Sigmoid colon (tissue), 7 donors: ENCODE results near the gene ST13. TPM values are rescaled to one million over a fixed set of nuclear protein-coding genes. Genes with fewer than 3 reads are reported as not detected.

Source experiments
- DNase-seq: peaks from one replicate; pipeline ENCODE4 v3.0.0-alpha.2; 2019
- H3K27ac ChIP-seq, 4 donors: fragments of 200-600 bp; sonication (generic); one replicate each; pipeline ENCODE4 v1.5.1; 2016 to 2019; ENCODE audit warnings: mild to moderate bottlenecking in 1 of 4
- H3K27me3 ChIP-seq, 3 donors: fragments of 200-600 bp; sonication (generic); one replicate each; pipeline ENCODE4 v1.5.1; 2019; ENCODE audit warnings: mild to moderate bottlenecking in 1 of 3
- H3K36me3 ChIP-seq, 4 donors: fragments of 200-600 bp; sonication (generic); one replicate each; pipeline ENCODE4 v1.5.1; 2016 to 2019
- H3K4me1 ChIP-seq, 4 donors: fragments of 200-600 bp; sonication (generic); one replicate each; pipeline ENCODE4 v1.5.1; 2017 to 2019
- H3K4me3 ChIP-seq, 4 donors: fragments of 200-600 bp; sonication (generic); one replicate each; pipeline ENCODE4 v1.5.1; 2017 to 2019; ENCODE audit warnings: mild to moderate bottlenecking in 2 of 4, moderate library complexity in 1 of 4
- H3K9me3 ChIP-seq, 4 donors: fragments of 200-600 bp in 3 of 4; sonication (generic) in 3 of 4; one replicate each; pipeline versions ENCODE4 v1.5.1 to v1.6.1; 2013 to 2019
- EP300 ChIP-seq, 4 donors: sonication (generic); formaldehyde crosslinking; IDR thresholded peaks; one replicate each; pipeline ENCODE4 v1.6.1; 2017; ENCODE audit warnings: antibody characterized with exemption in 4 of 4
- POLR2A ChIP-seq, 2 donors: fragments of 450-650 bp; IDR thresholded peaks; one replicate each; pipeline ENCODE4 v1.6.1; 2016; ENCODE audit warnings: antibody characterized with exemption in 2 of 2, mild to moderate bottlenecking in 2 of 2, moderate library complexity in 2 of 2
- POLR2AphosphoS5 ChIP-seq, 4 donors: sonication (generic); formaldehyde crosslinking; IDR thresholded peaks; one replicate each; pipeline ENCODE4 v1.6.1; 2017; ENCODE audit warnings: antibody characterized with exemption in 4 of 4
- WGBS, 2 donors: extraction: QIAGEN DNeasy Blood & Tissue Kit; methylation state at CpG; one replicate each; pipeline ENCODE4 v1.1.7; 2013; 5-methylcytosine and 5-hydroxymethylcytosine counted together
- intact Hi-C: fragments of 100-400 bp; cut with DNase I; formaldehyde crosslinking; loops from one replicate; pipeline ENCODE4 v1.15.1; 2023
- polyA plus RNA-seq, 3 donors: library from polyadenylated mRNA; stranded (reverse); fragments of 200-250 nt; gene quantifications; one replicate each; pipeline ENCODE4 v1.2.3, GENCODE V29; 2013
- total RNA-seq, 4 donors: library from RNA; depleted of rRNA; stranded (reverse); fragments of >200 nt; gene quantifications; one replicate each; pipeline ENCODE4 v1.1.0, GENCODE V29; 2016
- TF ChIP-seq, protein P1 (sequence below), 4 experiments: fragments of 450-650 bp in 3 of 4; fragments of 200-600 bp in 1 of 4; IDR thresholded peaks; one replicate each; pipeline ENCODE4 v1.5.1; 2016 to 2019; ENCODE audit warnings: antibody characterized with exemption in 4 of 4, mild to moderate bottlenecking in 3 of 4, moderate library complexity in 2 of 4
- donor health status: healthy with polysubstance abuse.
- donor health status: Bipolar disorder and iron deficiency.
- donor health status: healthy.

Gene ST13
- total and polyA plus RNA-seq, 7 donors, result 76.1 to 213 (median 191) TPM

DNA sequence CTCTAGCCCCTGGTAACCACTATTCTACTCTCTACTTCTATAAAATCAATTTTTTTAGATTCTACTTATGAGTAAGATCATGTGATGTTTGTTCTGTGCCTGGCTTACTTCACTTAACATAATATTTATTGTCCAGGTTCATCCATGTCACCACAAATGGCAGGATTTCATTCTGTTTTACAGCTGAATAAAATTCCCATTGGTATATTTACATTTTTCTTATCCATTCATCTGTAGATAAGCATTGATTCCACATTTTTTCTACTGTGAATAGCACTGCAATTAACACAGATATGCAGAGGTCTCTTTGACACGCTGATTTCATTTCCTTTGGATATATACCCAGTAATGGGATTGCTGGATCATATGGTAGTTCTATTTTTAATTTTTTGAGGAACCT is 53.1 kb downstream of the ST13 start:
- intact Hi-C loops, result no loop called here
- WGBS, 2 donors, result 45 to 91% methylated on average over 1 of the region's 1 CpG
- DNase-seq, result no peak

DNA sequence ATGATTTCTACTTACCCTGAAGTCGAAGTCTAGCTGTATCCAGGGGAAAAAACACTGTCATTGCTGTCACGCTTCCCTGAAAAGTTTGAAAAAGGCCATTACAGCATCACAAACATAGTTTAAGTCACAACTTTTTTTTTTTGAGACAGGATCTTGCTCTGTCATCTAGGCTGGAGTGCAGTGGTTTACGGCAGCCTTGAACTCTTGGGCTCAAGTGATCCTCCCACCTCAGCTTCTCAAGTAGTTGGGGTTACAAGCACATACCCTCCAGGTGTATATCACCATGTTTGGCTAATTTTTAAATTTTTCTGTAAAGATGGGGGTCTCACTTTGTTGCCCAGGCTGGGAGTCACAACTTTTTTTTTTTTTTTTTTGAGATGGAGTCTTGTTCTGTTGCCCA is 57.4 kb downstream of the ST13 start:
- no peak overlapping the region for H3K4me3 ChIP-seq
- intact Hi-C loops, result no loop called here
- 93 to 100% methylated on average over 3 of the region's 3 CpGs for WGBS, 2 donors
- TF ChIP-seq EP300 (IDR thresholded peaks at IDR 0.05) (no peak), POLR2AphosphoS5 (IDR thresholded peaks at IDR 0.05) (no peak), POLR2A (IDR thresholded peaks at IDR 0.05) (no peak)
- TF ChIP-seq, protein P1, sequence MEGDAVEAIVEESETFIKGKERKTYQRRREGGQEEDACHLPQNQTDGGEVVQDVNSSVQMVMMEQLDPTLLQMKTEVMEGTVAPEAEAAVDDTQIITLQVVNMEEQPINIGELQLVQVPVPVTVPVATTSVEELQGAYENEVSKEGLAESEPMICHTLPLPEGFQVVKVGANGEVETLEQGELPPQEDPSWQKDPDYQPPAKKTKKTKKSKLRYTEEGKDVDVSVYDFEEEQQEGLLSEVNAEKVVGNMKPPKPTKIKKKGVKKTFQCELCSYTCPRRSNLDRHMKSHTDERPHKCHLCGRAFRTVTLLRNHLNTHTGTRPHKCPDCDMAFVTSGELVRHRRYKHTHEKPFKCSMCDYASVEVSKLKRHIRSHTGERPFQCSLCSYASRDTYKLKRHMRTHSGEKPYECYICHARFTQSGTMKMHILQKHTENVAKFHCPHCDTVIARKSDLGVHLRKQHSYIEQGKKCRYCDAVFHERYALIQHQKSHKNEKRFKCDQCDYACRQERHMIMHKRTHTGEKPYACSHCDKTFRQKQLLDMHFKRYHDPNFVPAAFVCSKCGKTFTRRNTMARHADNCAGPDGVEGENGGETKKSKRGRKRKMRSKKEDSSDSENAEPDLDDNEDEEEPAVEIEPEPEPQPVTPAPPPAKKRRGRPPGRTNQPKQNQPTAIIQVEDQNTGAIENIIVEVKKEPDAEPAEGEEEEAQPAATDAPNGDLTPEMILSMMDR (IDR thresholded peaks at IDR 0.05), result no peak
- no peak for DNase-seq
- H3K27me3 ChIP-seq, result no peaks in the 10 kb centered on the region
- H3K27ac ChIP-seq, result no peak overlapping the region
- H3K9me3 ChIP-seq, result no peaks in the 10 kb centered on the region
- peaks cover 0 to 11% (median 0%) of the 10 kb centered on the region in 4 donors for H3K36me3 ChIP-seq
- no peaks in the 10 kb centered on the region for H3K4me1 ChIP-seq

More for the DNA sequence above, 53.1 kb downstream of the ST13 start:
- H3K36me3 ChIP-seq, result peaks cover 0 to 3% (median 0%) of the 10 kb centered on the region in 4 donors
- no peaks in the 10 kb centered on the region for H3K9me3 ChIP-seq
- TF ChIP-seq POLR2A (IDR thresholded peaks at IDR 0.05), result no peak
- H3K27ac ChIP-seq, result no peak overlapping the region
- no peaks in the 10 kb centered on the region for H3K4me1 ChIP-seq
- no peaks in the 10 kb centered on the region for H3K27me3 ChIP-seq
- H3K4me3 ChIP-seq, result no peak overlapping the region

DNA sequence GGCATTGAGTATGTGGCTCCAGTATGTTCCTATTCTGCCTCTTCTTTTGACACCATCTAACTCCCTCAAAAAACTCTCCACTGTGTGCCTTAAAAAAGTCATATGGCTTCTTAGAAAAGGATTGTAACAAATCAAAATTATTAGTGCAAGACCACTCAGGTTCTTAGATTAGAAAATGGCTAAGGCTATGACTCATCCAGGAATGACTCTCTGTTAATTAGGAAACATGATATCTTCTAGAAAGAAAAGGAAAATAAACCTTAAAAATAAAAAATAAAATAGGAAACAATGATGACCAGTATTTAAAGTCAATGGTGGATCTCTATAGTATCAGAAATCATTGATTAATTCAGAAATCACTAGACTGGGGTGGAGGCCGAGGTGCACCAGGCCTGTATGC is 59.0 kb downstream of the ST13 start:
- no peaks in the 10 kb centered on the region for H3K27me3 ChIP-seq
- DNase-seq, result no peak
- H3K27ac ChIP-seq, result no peak overlapping the region
- no peak overlapping the region for H3K4me3 ChIP-seq
- H3K36me3 ChIP-seq, result peaks cover 0 to 22% (median 0%) of the 10 kb centered on the region in 4 donors
- intact Hi-C loops, result no loop called here
- no peaks in the 10 kb centered on the region for H3K4me1 ChIP-seq
- TF ChIP-seq EP300 (IDR thresholded peaks at IDR 0.05) (no peak), POLR2AphosphoS5 (IDR thresholded peaks at IDR 0.05) (no peak), POLR2A (IDR thresholded peaks at IDR 0.05) (no peak)
- TF ChIP-seq, protein P1 (IDR thresholded peaks at IDR 0.05), result no peak
- no peaks in the 10 kb centered on the region for H3K9me3 ChIP-seq
- WGBS, 2 donors, result 100% methylated on average over 1 of the region's 1 CpG

DNA sequence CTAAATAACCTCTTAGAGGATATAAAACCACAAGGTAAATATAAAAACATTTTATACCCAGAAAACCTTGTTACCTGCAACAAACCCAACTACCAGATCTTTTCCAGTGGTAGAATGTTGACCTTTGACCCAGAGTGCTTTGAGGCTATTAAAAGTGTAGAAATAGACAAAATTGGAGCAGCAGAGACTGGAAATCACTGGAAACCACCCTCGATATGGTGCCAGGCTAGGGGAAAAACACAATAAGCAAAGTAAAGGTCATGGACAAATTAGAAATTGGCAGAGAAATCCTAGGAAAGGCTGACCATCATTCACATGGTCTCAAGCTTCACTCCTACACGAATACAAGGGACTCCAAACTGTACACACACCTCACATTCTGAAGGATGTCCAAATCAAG is 64.0 kb downstream of the ST13 start:
- Histone ChIP-seq H3K27me3 (no peaks in the 10 kb centered on the region), H3K9me3 (no peaks in the 10 kb centered on the region), H3K4me1 (no peaks in the 10 kb centered on the region), H3K27ac (no peak overlapping the region), H3K4me3 (no peak overlapping the region), H3K36me3 (peaks cover 0 to 39% (median 0%) of the 10 kb centered on the region in 4 donors)
- DNase-seq, result no peak
- TF ChIP-seq EP300 (IDR thresholded peaks at IDR 0.05) (no peak), POLR2AphosphoS5 (IDR thresholded peaks at IDR 0.05) (no peak)
- intact Hi-C loops, result no loop called here
- 94 to 95% methylated on average over 2 of the region's 2 CpGs for WGBS, 2 donors

DNA sequence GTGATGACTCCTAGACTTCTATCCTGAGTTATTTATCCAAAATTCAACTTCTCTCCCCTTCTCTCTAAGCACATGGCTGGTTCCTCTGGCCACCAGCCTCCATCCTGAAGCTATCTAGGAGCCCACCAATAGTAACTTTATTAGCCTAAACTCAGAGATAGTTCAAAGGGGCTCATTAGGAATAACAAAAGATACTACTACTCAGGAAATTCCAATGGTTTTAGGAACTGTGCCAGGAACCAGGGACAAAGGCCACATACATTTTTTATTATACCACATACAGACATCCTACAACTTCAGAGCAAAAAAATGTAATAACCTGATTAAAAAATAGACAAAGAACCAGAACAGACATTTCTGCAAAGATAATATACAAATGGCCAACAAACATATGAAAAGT is 65.2 kb downstream of the ST13 start:
- Histone ChIP-seq H3K36me3 (peaks cover 0 to 47% (median 0%) of the 10 kb centered on the region in 4 donors), H3K4me1 (no peaks in the 10 kb centered on the region), H3K27me3 (no peaks in the 10 kb centered on the region), H3K27ac (no peak overlapping the region), H3K4me3 (no peak overlapping the region), H3K9me3 (no peaks in the 10 kb centered on the region)
- intact Hi-C loops, result no loop called here
- no peak for DNase-seq
- no peak for TF ChIP-seq EP300 (IDR thresholded peaks at IDR 0.05)
- TF ChIP-seq POLR2AphosphoS5 (IDR thresholded peaks at IDR 0.05), result no peak
- TF ChIP-seq POLR2A (IDR thresholded peaks at IDR 0.05), result no peak
- TF ChIP-seq, protein P1 (IDR thresholded peaks at IDR 0.05), result no peak

DNA sequence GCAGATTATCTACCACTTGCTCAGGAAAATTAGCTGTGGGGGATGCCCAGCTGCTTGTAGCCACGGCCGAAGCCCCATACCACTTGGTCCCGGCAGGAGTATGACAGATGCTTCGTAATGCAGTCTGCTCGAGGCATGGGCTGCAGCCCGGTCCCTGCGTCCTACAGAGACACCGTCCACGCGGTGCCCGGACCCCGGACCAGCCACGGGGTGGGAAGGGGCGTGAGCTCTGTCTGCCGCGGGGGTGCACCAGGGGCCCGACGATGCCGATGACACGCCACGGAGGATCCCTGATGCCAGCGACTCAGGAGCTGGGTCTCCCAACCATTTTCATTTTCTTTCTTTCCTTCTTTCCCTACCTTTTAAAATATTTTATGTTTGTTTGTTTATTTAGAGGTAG is 67.3 kb downstream of the ST13 start:
- Histone ChIP-seq H3K4me1 (no peaks in the 10 kb centered on the region), H3K9me3 (no peaks in the 10 kb centered on the region), H3K27me3 (no peaks in the 10 kb centered on the region), H3K27ac (no peak overlapping the region), H3K4me3 (no peak overlapping the region), H3K36me3 (peaks cover 0 to 44% (median 0%) of the 10 kb centered on the region in 4 donors)
- no peak for DNase-seq
- 97 to 98% methylated on average over 22 of the region's 22 CpGs for WGBS, 2 donors
- no peak for TF ChIP-seq POLR2A (IDR thresholded peaks at IDR 0.05)
- TF ChIP-seq, protein P1 (IDR thresholded peaks at IDR 0.05), result no peak
- TF ChIP-seq EP300 (IDR thresholded peaks at IDR 0.05), result no peak
- TF ChIP-seq POLR2AphosphoS5 (IDR thresholded peaks at IDR 0.05), result no peak
- intact Hi-C loops, result no loop called here
